ENCODE data around the gene SDF2. TPM values are rescaled to one million over a fixed set of nuclear protein-coding genes. Genes with fewer than 3 reads are reported as not detected.

SDF2 gene
- total RNA-seq, 1 donor from 2014 or later: 51.0 TPM

DNA sequence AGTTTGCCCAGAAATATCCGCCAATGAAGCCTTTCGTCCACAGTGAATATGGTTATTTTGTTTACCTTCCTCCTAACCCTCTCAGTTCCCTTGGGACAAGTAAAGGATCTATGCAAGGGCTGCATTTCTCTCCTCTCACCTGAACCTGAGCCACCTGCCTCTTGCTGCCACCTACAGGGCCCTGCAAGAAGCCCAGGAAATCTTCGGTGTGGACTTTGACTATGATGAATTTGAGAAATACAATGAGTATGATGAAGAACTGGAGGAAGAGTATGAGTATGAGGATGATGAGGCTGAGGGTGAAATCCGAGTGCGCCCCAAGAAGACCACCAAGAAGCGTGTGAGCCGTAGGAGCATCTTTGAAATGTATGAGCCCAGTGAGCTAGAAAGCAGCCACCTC lies 14.3 kb upstream of the SDF2 start:
- no peak for TF ChIP-seq CTCF (IDR thresholded peaks at IDR 0.05; ENCODE audit: unreplicated experiment)
- Mint-ChIP-seq H3K4me1 (no peaks in the 10 kb centered on the region), H3K27me3 (ENCODE audit: low read depth) (no peaks in the 10 kb centered on the region), H3K36me3 (peaks cover 54% of the 10 kb centered on the region), H3K27ac (no peak overlapping the region), H3K9me3 (no peaks in the 10 kb centered on the region), H3K4me3 (no peak overlapping the region)
- no peak for DNase-seq (ENCODE audit: low spot score in 2 of 2, unreplicated experiment in 2 of 2)

GRCh38 chr17:28675490-28675889 lies 13.8 kb upstream of the SDF2 start:
- no peak for DNase-seq (ENCODE audit: low spot score in 2 of 2, unreplicated experiment in 2 of 2)

GRCh38 chr17:28669918-28670317 lies 8.2 kb upstream of the SDF2 start:
- no peaks in the 10 kb centered on the region for H3K27me3 Mint-ChIP-seq (ENCODE audit: low read depth)
- H3K9me3 Mint-ChIP-seq: no peaks in the 10 kb centered on the region
- H3K4me3 Mint-ChIP-seq: no peak overlapping the region
- H3K27ac Mint-ChIP-seq: no peak overlapping the region
- DNase-seq (ENCODE audit: low spot score in 2 of 2, unreplicated experiment in 2 of 2): no peak
- TF ChIP-seq CTCF (IDR thresholded peaks at IDR 0.05; ENCODE audit: unreplicated experiment): no peak
- H3K4me1 Mint-ChIP-seq: peaks cover 2% of the 10 kb centered on the region
- peaks cover 42% of the 10 kb centered on the region for H3K36me3 Mint-ChIP-seq

More at GRCh38 chr17:28675490-28675889, 13.8 kb upstream of the SDF2 start:
- H3K9me3 Mint-ChIP-seq: no peaks in the 10 kb centered on the region
- H3K4me3 Mint-ChIP-seq: no peak overlapping the region
- H3K27me3 Mint-ChIP-seq (ENCODE audit: low read depth): no peaks in the 10 kb centered on the region
- H3K4me1 Mint-ChIP-seq: no peaks in the 10 kb centered on the region
- no peak for TF ChIP-seq CTCF (IDR thresholded peaks at IDR 0.05; ENCODE audit: unreplicated experiment)
- peaks cover 57% of the 10 kb centered on the region for H3K36me3 Mint-ChIP-seq
- no peak overlapping the region for H3K27ac Mint-ChIP-seq

- no peak for DNase-seq (ENCODE audit: low spot score in 2 of 2, unreplicated experiment in 2 of 2)
- no peak for TF ChIP-seq CTCF (IDR thresholded peaks at IDR 0.05; ENCODE audit: unreplicated experiment)
- H3K36me3 Mint-ChIP-seq: peaks cover 25% of the 10 kb centered on the region
- peaks cover 18% of the 10 kb centered on the region for H3K4me1 Mint-ChIP-seq
- no peak overlapping the region for H3K27ac Mint-ChIP-seq
- no peak overlapping the region for H3K4me3 Mint-ChIP-seq
- no peaks in the 10 kb centered on the region for H3K9me3 Mint-ChIP-seq
- no peaks in the 10 kb centered on the region for H3K27me3 Mint-ChIP-seq (ENCODE audit: low read depth)
Measured at GRCh38 chr17:28667870-28668269, 6.2 kb upstream of the SDF2 start.

GRCh38 chr17:28665994-28666393 lies 4.3 kb upstream of the SDF2 start:
- no peaks in the 10 kb centered on the region for H3K27me3 Mint-ChIP-seq (ENCODE audit: low read depth)
- H3K4me1 Mint-ChIP-seq: peaks cover 25% of the 10 kb centered on the region
- H3K9me3 Mint-ChIP-seq: no peaks in the 10 kb centered on the region
- no peak for TF ChIP-seq CTCF (IDR thresholded peaks at IDR 0.05; ENCODE audit: unreplicated experiment)
- H3K4me3 Mint-ChIP-seq: no peak overlapping the region
- peaks cover 16% of the 10 kb centered on the region for H3K36me3 Mint-ChIP-seq
- no peak overlapping the region for H3K27ac Mint-ChIP-seq
- DNase-seq (ENCODE audit: low spot score in 2 of 2, unreplicated experiment in 2 of 2): no peak

GRCh38 chr17:28663723-28664122 lies 2.0 kb upstream of the SDF2 start:
- Mint-ChIP-seq H3K27me3 (ENCODE audit: low read depth) (no peaks in the 10 kb centered on the region), H3K4me1 (peaks cover 34% of the 10 kb centered on the region), H3K36me3 (peaks cover 20% of the 10 kb centered on the region), H3K4me3 (peak overlapping the region; percentile 98), H3K27ac (peak overlapping the region; percentile 100), H3K9me3 (peaks cover 6% of the 10 kb centered on the region)
- no peak for DNase-seq (ENCODE audit: low spot score in 2 of 2, unreplicated experiment in 2 of 2)
- no peak for TF ChIP-seq CTCF (IDR thresholded peaks at IDR 0.05; ENCODE audit: unreplicated experiment)

All from mesothelial cell of epicardium (in vitro differentiated cells).